NK-92 (cell line): ENCODE measurements around the gene UGT2B11.
"Not testable (repeated sequence)": the region's sequence is repeated elsewhere in the genome, so short reads cannot be mapped to it uniquely, and the experiment has no call there.

Source experiments
- DNase-seq: peaks from one replicate; lab custom pipeline; 2025; ENCODE audit not compliant: unreplicated experiment; lab: John Stamatoyannopoulos, UW

UGT2B11 gene

GRCh38 chr4:69214716-69215115 is at the start of gene UGT2B11:
TSS of gene UGT2B11 (minus strand) at chr4:69214748. CDS start at chr4:69214722, 26 bp downstream.
- DNase-seq: no peak

DNA sequence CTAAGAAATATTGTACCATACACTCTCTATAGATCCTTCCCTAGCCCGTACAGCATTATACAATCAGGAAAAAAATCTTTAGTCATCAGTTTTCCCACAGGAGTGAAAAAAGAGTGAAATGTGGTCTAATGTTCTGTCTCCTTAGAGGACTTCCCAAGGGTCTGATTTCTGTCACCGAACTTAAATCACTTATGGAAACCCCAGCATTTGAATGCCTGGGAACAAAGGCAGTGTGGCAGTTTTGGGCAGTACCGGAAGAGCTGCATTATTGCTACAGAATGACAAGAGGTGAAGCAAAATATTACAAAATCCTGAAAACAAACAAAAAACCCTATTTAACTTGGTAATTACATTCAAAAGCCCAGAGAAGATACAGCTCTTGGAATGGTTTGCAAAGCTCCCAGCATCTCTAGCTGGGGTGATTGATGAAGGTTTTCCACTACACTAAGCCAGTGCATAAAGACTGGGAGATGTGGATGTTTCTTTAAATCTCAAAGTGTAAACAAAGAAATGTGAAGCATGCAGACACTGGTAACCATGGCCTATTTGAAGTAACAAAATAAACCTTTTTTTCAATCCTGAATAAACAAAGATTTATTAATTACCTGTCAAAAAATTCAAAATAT is 38.7 kb upstream of the UGT2B11 start:
- DNase-seq: not testable (repeated sequence)

DNA sequence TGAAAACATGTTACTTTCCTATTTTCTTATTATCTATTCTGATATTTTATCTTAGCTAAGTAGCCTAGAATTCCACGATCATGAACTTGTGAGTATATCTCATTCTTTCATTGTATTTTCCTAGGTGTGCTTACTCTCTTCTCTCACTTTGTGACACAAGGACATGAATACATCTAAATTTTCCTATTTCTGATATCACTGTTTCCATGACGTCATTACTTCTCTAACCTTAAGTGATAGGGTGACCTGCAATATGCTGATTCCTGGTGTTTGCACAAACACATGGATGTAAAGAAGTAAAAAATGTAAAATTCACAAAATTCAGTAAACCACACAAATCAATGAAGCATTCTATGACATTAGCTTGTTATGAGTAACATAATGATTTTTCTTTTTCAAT is 36.3 kb upstream of the UGT2B11 start:
- not testable (repeated sequence) for DNase-seq

- DNase-seq: not testable (repeated sequence)
Observed at GRCh38 chr4:69242562-69243240, 28.2 kb upstream of the UGT2B11 start.

DNA sequence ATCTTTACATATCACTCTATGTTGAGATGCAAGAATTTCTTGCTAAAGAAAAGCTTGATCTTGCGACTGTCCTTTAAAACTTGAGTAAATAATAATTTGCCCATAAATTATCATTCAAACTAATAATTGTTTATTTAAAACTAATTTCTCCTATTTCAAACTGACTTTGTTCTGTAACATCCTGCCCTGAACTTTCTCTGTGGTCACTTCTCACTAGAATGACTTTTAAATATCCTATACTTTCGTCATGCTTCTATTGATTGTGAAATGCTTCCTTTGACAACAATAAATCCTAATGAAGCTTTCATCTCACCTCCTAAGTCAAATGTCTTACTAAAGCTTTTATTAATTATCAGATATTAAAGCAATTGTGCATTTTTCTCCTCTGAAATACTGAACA is 27.2 kb upstream of the UGT2B11 start:
- DNase-seq: not testable (repeated sequence)

DNA sequence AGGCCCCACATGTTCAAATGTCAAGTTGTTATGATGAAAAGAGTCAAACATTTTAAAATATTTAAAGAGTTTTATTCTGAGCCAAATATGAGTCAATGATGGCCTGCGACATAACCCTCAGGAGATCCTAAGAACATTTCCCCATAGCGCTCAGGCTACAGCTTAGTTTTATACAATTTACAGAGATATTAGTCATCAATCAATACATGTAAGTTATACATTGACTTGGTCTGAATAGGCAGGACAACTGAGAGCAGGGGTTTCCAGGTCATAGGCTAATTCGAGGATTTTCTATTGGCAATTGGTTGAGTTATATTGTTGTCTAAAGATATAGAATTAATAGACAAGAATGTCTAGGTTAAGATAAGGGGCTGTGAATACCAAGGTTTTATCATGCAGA is 26.2 kb upstream of the UGT2B11 start:
- DNase-seq: not testable (repeated sequence)

DNA sequence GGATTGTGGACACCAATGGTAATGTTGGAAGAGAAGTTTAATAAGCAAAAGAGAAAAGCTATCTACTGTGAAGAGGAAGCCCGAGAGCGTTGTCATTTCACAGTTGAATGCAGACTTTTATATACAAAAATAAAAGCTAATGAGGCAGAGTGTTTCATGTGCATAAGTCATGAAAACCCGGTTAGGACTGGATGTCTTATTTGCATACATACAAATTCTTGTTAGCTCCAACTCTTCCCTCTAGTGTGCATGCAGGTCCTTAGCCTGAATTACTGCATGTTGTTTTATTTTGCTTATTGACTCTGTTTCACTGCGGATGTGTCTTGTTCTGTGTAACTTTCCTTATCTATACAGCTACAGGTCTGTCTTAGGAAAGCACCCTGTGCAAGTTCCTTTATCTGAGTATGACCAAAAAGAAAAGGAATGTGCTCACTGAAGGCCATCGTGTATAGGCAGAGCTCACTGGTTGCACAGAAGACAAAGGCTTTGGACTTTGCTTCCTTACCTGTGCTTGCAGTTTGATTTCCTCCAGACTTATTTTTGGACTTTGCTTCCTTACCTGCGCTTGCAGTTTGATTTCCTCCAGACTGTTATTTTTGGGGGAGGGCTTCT is 25.1 kb upstream of the UGT2B11 start:
- no peak for DNase-seq

DNA sequence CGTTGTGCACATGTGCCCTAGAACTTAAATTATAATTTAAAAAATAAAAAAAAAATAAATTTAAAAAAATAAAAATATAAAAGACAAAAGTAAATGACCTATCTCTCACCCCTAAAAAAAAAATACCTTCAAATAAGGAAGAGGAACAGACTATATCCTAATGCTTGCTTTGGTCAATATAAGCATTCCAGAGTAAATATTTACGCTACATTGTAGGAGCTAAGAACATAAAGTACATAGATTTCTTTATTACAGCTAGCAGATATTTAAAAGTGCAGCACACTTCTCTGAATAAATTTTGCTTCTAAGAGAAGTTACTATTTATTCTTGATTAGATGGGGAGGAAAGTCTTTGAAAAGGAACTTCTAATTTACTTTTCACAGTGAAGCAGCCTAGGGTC is 24.5 kb upstream of the UGT2B11 start:
- DNase-seq: no peak

GRCh38 chr4:69224891-69225290 is 10.3 kb upstream of the UGT2B11 start:
- DNase-seq: no peak

- not testable (repeated sequence) for DNase-seq
Observed at GRCh38 chr4:69223277-69223676, 8.7 kb upstream of the UGT2B11 start.

- DNase-seq: not testable (repeated sequence)
Observed at GRCh38 chr4:69218491-69218890, 3.9 kb upstream of the UGT2B11 start.

- DNase-seq: no peak
Observed at GRCh38 chr4:69210911-69211310, 3.6 kb downstream of the UGT2B11 start.

DNA sequence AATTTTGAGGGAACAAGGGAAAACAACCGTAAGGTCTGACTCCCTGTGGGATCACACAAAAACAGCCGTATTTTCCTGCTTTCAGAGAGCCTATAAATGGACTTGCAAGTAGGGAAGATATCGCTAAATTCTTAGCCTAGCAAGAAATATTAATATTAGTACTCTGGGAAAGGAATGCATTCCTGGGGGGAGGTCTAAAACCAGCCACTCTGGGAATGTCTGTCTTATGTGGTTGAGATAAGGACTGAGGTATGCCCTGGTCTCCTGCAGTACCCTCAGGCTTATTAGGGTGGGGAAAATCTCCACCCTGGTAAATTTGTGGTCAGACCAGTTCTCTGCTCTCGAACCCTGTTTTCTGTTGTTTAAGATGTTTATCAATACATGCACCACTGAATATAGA is 16.0 kb downstream of the UGT2B11 start:
- DNase-seq: not testable (repeated sequence)

GRCh38 chr4:69196209-69196965 is 18.2 kb downstream of the UGT2B11 start:
- no peak for DNase-seq

- DNase-seq: no peak
Observed at GRCh38 chr4:69194166-69194565, 20.4 kb downstream of the UGT2B11 start.

DNA sequence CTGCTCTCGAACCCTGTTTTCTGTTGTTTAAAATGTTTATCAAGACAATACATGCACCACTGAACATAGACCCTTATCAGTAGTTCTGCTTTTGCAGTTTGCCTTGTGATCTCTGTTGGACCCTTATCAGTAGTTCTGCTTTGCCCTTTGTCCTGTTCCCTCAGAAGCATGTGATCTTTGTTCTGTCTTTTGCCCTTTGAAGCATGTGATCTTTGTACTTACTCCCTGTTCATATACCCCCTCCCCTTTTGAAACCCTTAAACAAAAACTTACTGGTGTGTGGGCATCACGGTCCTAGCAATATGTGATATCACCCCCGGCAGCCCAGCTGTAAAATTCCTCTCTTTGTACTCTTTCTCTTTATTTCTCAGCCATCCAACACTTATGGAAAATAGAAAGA is 22.6 kb downstream of the UGT2B11 start:
- DNase-seq: not testable (repeated sequence)

GRCh38 chr4:69190621-69191020 is 23.9 kb downstream of the UGT2B11 start:
- not testable (repeated sequence) for DNase-seq

DNA sequence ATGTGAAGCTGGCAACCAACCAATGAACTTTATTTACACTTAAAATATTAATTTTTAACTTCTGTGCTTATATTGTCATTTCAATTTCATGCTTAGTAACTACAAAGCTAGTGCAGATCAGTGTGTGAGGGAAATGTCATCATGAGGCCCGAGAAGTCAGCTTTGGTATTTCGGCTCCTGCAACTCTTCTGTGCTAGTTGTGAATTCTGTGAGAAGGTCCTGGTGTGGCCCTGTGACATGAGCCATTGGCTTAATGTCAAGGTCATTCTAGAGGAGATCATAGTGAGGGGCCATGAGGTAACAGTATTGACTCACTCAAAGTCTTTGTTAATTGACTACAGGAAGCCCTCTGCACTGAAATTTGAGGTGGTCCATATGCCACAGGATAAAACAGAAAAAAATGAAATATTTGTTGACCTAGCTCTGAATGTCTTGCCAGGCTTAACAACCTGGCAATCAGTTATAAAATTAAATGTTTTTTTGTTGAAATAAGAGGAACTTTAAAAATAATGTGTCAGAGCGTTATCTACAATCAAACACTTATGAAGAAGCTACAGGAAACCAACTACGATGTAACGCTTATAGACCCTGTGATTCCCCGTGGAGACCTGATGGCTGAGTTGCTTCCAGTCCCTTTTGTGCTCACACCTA is 32.9 kb downstream of the UGT2B11 start:
- not testable (repeated sequence) for DNase-seq

- DNase-seq: not testable (repeated sequence)
Observed at GRCh38 chr4:69179817-69180216, 34.7 kb downstream of the UGT2B11 start.

- not testable (repeated sequence) for DNase-seq
Observed at GRCh38 chr4:69178751-69179205, 35.8 kb downstream of the UGT2B11 start.
